ENCODE results near the gene METRN. TPM values are rescaled to one million over a fixed set of nuclear protein-coding genes. Genes with fewer than 3 reads are reported as not detected.
"Not testable (repeated sequence)": the region's sequence is repeated elsewhere in the genome, so short reads cannot be mapped to it uniquely, and the experiment has no call there.

The METRN gene
- total RNA-seq, 4 donors from 2014 or later, result 10.0 to 30.9 (median 15.8) TPM

DNA sequence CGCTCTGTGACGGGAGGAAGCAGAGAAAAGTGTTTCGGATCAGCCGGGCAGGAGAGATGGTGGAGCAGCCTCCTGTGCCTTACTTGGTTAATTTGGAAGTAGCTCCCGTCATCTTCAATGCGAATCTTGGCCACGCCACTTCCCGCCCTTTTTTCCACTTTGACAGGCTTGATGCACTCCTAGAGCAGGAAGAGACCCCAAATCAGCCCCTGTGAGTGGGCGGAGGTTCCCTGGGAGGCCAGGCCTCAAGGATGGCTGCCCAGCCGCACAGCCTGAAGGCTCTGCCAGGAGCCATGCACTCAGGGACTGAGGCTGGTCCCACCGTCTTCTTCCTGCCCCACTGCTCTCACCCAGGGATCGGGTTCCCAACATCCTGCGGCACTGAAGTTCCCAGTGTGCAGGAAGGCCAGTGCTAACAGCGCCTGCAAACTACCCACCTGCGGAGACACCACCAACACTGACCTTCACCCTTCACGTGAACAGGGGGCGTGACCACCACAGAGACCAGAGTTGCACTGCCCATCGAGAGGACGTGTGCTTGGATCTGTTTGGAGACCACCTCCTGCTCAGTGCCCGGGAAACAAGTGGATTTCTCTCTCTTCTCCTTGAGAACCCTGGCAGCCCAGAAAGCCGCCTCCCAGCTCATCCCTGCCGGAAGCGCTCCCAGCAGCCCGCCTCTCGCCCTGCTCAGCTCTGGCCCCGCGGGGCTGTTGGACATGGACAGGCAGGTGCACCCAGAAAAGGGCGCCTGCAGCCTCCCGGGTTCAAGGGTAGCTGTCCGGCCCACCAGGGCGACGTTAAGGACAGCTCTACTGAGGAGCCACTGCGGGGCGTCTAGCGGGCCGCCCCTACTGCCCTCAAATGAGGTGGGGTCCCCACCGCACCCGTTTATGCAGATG is 24.9 kb downstream of the METRN start:
- WGBS, result 80% methylated on average over 18 of the region's 38 CpGs
- H3K36me3 ChIP-seq, result peaks cover 34% of the 10 kb centered on the region
- H3K4me3 ChIP-seq, result peak overlapping the region; percentile 93
- no peak for TF ChIP-seq POLR2AphosphoS5 (IDR thresholded peaks at IDR 0.05)
- TF ChIP-seq, protein P1, sequence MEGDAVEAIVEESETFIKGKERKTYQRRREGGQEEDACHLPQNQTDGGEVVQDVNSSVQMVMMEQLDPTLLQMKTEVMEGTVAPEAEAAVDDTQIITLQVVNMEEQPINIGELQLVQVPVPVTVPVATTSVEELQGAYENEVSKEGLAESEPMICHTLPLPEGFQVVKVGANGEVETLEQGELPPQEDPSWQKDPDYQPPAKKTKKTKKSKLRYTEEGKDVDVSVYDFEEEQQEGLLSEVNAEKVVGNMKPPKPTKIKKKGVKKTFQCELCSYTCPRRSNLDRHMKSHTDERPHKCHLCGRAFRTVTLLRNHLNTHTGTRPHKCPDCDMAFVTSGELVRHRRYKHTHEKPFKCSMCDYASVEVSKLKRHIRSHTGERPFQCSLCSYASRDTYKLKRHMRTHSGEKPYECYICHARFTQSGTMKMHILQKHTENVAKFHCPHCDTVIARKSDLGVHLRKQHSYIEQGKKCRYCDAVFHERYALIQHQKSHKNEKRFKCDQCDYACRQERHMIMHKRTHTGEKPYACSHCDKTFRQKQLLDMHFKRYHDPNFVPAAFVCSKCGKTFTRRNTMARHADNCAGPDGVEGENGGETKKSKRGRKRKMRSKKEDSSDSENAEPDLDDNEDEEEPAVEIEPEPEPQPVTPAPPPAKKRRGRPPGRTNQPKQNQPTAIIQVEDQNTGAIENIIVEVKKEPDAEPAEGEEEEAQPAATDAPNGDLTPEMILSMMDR (IDR thresholded peaks at IDR 0.05), result no peak
- TF ChIP-seq EP300 (IDR thresholded peaks at IDR 0.05), result no peak
- TF ChIP-seq POLR2A (IDR thresholded peaks at IDR 0.05), result no peak
- H3K9me3 ChIP-seq, result no peaks in the 10 kb centered on the region
- peaks cover 23% of the 10 kb centered on the region for H3K4me1 ChIP-seq
- no peak for DNase-seq (ENCODE audit: low spot score in 2 of 2)
- H3K27me3 ChIP-seq, result peaks cover 3% of the 10 kb centered on the region
- H3K27ac ChIP-seq, result no peak overlapping the region

DNA sequence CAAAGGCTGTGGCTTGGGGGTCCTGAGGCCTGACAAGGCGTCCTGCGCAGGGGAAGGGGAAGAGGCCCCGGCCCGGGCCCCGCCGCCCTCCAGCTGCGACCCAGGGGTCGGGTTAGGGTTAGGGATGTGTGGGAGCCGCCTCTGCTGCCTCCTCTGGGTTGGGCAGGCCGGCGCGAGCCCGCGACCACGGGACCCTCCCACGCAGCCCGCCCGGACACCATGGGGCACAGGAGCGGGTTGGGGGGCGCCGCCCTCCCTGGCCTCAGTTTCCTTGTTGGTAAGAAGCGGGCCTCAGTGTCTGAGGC is 25.5 kb downstream of the METRN start:
- Histone ChIP-seq H3K27ac (peak overlapping the region; percentile 16), H3K36me3 (peaks cover 28% of the 10 kb centered on the region), H3K4me3 (peak overlapping the region; percentile 93), H3K9me3 (no peaks in the 10 kb centered on the region), H3K4me1 (peaks cover 23% of the 10 kb centered on the region), H3K27me3 (peaks cover 3% of the 10 kb centered on the region)
- no CpG with 5 or more reads among the region's 22 CpGs for WGBS
- DNase-seq (ENCODE audit: low spot score in 2 of 2), result no peak
- TF ChIP-seq POLR2A (IDR thresholded peaks at IDR 0.05), result no peak
- TF ChIP-seq POLR2AphosphoS5 (IDR thresholded peaks at IDR 0.05), result no peak
- no peak for TF ChIP-seq EP300 (IDR thresholded peaks at IDR 0.05)
- TF ChIP-seq, protein P1 (IDR thresholded peaks at IDR 0.05), result no peak

DNA sequence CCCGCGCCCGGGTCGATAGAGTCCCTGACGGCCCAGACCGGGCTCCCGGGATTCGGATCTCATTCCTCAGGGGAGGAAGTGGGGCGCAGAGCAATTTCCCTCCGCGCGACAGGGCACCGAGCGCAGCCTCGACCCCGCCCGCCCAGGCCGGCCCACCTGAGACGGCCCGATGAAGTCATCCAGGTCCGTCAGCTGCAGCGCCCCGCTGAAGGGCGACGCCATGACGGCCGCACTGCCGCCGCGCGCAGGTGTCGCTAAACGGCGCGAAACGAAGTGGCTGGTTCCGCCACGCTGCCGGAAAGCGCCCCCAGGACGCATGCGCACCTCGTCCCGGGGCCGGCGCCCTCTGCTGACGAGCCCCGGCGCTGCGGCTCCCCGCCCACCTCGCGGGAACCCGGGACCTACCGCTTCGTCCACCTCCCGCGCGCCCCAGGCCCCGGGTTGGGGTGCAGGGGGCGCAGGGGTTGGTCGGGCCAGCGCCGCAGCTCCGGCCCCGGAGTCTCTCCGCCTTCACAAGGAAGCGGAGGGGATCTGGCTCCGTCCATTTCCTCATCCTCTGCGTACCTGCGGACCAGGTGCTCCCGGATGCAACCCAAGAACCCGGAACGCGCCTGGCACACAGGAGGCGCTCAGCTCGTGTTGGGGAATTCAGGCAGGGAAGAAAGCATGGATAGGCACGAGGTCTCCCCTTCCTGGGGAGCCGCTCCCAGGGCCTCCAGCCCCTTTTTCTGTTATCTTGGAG is 26.0 kb downstream of the METRN start, which contains the start of gene CIAO3:
Gene CIAO3 (minus strand): TSS at position 234 of the 742 bp plus-strand sequence. CDS start 12 bp downstream, at position 222.
- H3K27me3 ChIP-seq, result peaks cover 3% of the 10 kb centered on the region
- peaks cover 22% of the 10 kb centered on the region for H3K36me3 ChIP-seq
- DNase-seq (ENCODE audit: low spot score in 2 of 2), result peak; percentile 92 to 95
- H3K9me3 ChIP-seq, result no peaks in the 10 kb centered on the region
- H3K4me1 ChIP-seq, result peaks cover 23% of the 10 kb centered on the region
- WGBS, result under 1% methylated on average over 44 of the region's 79 CpGs
- H3K27ac ChIP-seq, result peak within 1 kb of the TSS; percentile 16
- TF ChIP-seq POLR2A (IDR thresholded peaks at IDR 0.05), result no peak
- TF ChIP-seq POLR2AphosphoS5 (IDR thresholded peaks at IDR 0.05), result peak; percentile 55 to 100 (median 83)
- no peak for TF ChIP-seq EP300 (IDR thresholded peaks at IDR 0.05)
- TF ChIP-seq, protein P1 (IDR thresholded peaks at IDR 0.05), result peak; percentile 90 to 98
- H3K4me3 ChIP-seq, result peak within 1 kb of the TSS; percentile 93

DNA sequence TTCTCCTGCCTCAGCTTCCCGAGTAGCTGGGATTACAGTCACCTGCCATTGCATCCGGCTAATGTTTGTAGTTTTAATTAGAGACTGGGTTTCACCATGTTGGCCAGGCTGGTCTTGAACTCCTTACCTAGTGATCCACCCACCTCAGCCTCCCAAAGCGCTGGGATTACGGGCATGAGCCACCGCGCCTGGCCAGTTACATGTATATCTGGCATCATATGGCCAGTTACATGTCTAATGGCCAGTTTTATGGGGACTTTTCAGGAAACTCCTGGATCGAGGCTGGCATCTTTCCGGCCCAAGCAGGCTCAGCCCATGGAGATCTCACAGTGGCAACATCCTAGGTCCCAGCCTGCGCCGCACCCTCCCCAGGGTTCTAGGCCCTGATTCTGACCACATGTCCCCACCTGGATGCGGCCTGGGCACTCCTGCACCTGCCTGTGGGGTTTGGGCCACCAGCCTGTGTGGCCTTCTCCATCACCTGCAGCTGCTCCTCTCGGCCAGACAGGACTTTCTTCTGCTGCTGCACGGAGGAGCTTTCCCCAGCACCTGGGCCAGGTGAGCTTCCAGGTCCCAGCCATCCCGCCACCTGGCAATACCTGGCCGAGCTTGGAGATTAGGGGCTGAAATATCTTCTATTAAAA is 27.2 kb downstream of the METRN start:
- no peak overlapping the region for H3K4me3 ChIP-seq
- WGBS, result 87% methylated on average over 12 of the region's 15 CpGs
- TF ChIP-seq, protein P1 (IDR thresholded peaks at IDR 0.05), result no peak
- TF ChIP-seq POLR2A (IDR thresholded peaks at IDR 0.05) (no peak), EP300 (IDR thresholded peaks at IDR 0.05) (no peak), POLR2AphosphoS5 (IDR thresholded peaks at IDR 0.05) (no peak)

DNA sequence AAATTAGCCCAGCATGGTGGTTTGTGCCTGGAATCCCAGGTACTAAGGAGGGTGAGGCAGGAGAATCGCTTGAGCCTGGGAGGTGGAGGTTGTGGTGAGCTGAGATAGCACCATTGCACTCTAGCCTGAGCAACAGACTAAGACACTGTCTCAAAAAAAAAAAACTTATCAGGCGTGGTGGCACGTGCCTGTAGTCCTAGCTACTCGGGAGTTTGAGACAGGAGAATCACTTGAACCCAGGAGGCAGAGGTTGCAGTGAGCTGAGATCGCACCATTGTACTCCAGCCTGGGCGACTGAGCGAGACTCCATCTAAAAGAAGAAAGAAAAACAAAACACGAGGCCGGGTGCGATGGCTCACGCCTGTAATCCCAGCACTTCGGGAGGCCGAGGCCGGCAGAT is 28.0 kb downstream of the METRN start:
- H3K9me3 ChIP-seq; H3K36me3 ChIP-seq; H3K27ac ChIP-seq; DNase-seq (ENCODE audit: low spot score in 2 of 2); H3K4me3 ChIP-seq; H3K27me3 ChIP-seq: not testable (repeated sequence)
- peaks cover 21% of the 10 kb centered on the region for H3K4me1 ChIP-seq
- 87% methylated on average over 14 of the region's 14 CpGs for WGBS

More for the DNA sequence above, 27.2 kb downstream of the METRN start:
- Histone ChIP-seq H3K4me1 (peaks cover 23% of the 10 kb centered on the region), H3K27ac (no peak overlapping the region), H3K27me3 (peaks cover 3% of the 10 kb centered on the region), H3K9me3 (no peaks in the 10 kb centered on the region), H3K36me3 (peaks cover 11% of the 10 kb centered on the region)
- DNase-seq (ENCODE audit: low spot score in 2 of 2), result no peak
